PC-3 (cell line): Measurements from ENCODE around the gene GABBR2. TPM values are rescaled to one million over a fixed set of nuclear protein-coding genes. Genes with fewer than 3 reads are reported as not detected.
A peak's percentile ranks its signal among the peaks of the same experiment; 100 is the strongest.

Experiments
- ATAC-seq: fragments of 200-7000 bp; cut with Tn5 transposase; 2 replicates; pipeline ENCODE4 v1.9.1; 2020; ENCODE audit warnings: mild to moderate bottlenecking, moderate library complexity
- BruUV-seq: library from RNA; stranded (reverse); fragments of 400-500 nt; replicated peaks from 2 replicates; lab custom pipeline; 2021; lab: Mats Ljungman, UMichigan
- CTCF ChIA-PET: fragments of 300-600 bp; sonication (Branson Sonifier 250); formaldehyde crosslinking; loops from one replicate; lab custom pipeline; 2022; ENCODE audit warnings: antibody characterized with exemption; lab: Charles Lee
- POLR2A ChIA-PET: fragments of 300-600 bp; sonication (Branson Sonifier 250); formaldehyde crosslinking; loops from one replicate; lab custom pipeline; 2022; ENCODE audit warnings: antibody characterized with exemption; ENCODE audit not compliant: unreplicated experiment; lab: Charles Lee
- DNase-seq: peaks from one replicate; pipeline ENCODE4 v3.0.0-alpha.2; 2015
- H2AFZ ChIP-seq: fragments of 300-600 bp; sonication (generic); 2 replicates; pipeline ENCODE4 v1.6.0; 2016; ENCODE audit warnings: antibody characterized with exemption, low read length
- H3F3A ChIP-seq: fragments of 300-600 bp; sonication (generic); one replicate; pipeline ENCODE4 v1.6.0; 2017; ENCODE audit warnings: antibody characterized with exemption, low read length, control low read depth, mild to moderate bottlenecking; ENCODE audit not compliant: unreplicated experiment
- H3K27ac ChIP-seq: fragments of 300-600 bp; sonication (generic); 2 replicates; pipeline ENCODE4 v1.5.1; 2016; ENCODE audit warnings: mild to moderate bottlenecking, low read length
- H3K27me3 ChIP-seq: fragments of 300-600 bp; sonication (generic); 2 replicates; pipeline ENCODE4 v1.6.1; 2016; ENCODE audit warnings: low read length, mixed read lengths
- H3K36me3 ChIP-seq: fragments of 300-600 bp; sonication (generic); 2 replicates; pipeline ENCODE4 v1.6.1; 2016; ENCODE audit warnings: low read depth, mixed run types, low read length, mixed read lengths
- H3K4me1 ChIP-seq: fragments of 300-600 bp; sonication (generic); 2 replicates; pipeline ENCODE4 v1.5.1; 2016; ENCODE audit warnings: low read length; ENCODE audit not compliant: insufficient read depth
- H3K4me2 ChIP-seq: fragments of 300-600 bp; sonication (generic); 2 replicates; pipeline ENCODE4 v1.6.0; 2016; ENCODE audit warnings: low read length
- H3K4me3 ChIP-seq: fragments of 300-600 bp; sonication (generic); 2 replicates; pipeline ENCODE4 v1.5.1; 2016; ENCODE audit warnings: mild to moderate bottlenecking, low read length, mixed read lengths
- H3K79me2 ChIP-seq: fragments of 300-600 bp; sonication (generic); 2 replicates; pipeline ENCODE4 v1.6.1; 2017; ENCODE audit warnings: low read length, mixed read lengths
- H3K9ac ChIP-seq: fragments of 300-600 bp; sonication (generic); 2 replicates; pipeline ENCODE4 v1.6.0; 2016; ENCODE audit warnings: mild to moderate bottlenecking, low read length
- H3K9me2 ChIP-seq: fragments of 300-600 bp; sonication (generic); replicated peaks from 2 replicates; pipeline ENCODE4 v1.6.1; 2016; ENCODE audit warnings: mixed run types, low read length, mixed read lengths
- H3K9me3 ChIP-seq: fragments of 300-600 bp; sonication (generic); 2 replicates; pipeline ENCODE4 v1.6.1; 2016; ENCODE audit warnings: low read length, mixed read lengths
- H4K20me1 ChIP-seq: fragments of 300-600 bp; sonication (generic); 2 replicates; pipeline ENCODE4 v1.6.1; 2016; ENCODE audit warnings: low read length, mixed read lengths
- CTCF ChIP-seq: fragments of 300-600 bp; sonication (generic); conservative IDR thresholded peaks from 2 replicates; pipeline ENCODE4 v1.5.1; 2017; ENCODE audit warnings: antibody characterized with exemption, low read depth, mild to moderate bottlenecking, low read length
- EZH2 ChIP-seq: fragments of 300-600 bp; sonication (generic); IDR thresholded peaks from one replicate; pipeline ENCODE4 v1.6.1; 2017; ENCODE audit warnings: antibody characterized with exemption, mild to moderate bottlenecking, low read length; ENCODE audit not compliant: unreplicated experiment
- EZH2phosphoT487 ChIP-seq: fragments of 300-600 bp; sonication (generic); IDR thresholded peaks from 2 replicates; pipeline ENCODE4 v1.6.1; 2018; ENCODE audit warnings: mild to moderate bottlenecking, antibody characterized with exemption, low read length, borderline replicate concordance
- intact Hi-C: fragments of 100-400 bp; cut with micrococcal nuclease; formaldehyde crosslinking; loops from 2 replicates; pipeline ENCODE4 v1.9.0; 2023
- total RNA-seq: library from RNA; depleted of rRNA; stranded (reverse); fragments of >200 nt; gene quantifications from 2 replicates; pipeline ENCODE4 v1.2.3, GENCODE V29; 2014

Gene GABBR2
- total RNA-seq, 1 experiment from 2014 or later, result 0.44 TPM

- peak; percentile 29 for DNase-seq
- Histone ChIP-seq H3K4me3 (no peak overlapping the region), H3K9ac (no peak overlapping the region), H3K27me3 (no peaks in the 10 kb centered on the region), H4K20me1 (no peaks in the 10 kb centered on the region), H3K4me1 (peaks cover 8% of the 10 kb centered on the region; the same call in 1 of the 2 replicates), H2AFZ (no peak overlapping the region), H3K9me3 (no peaks in the 10 kb centered on the region), H3K36me3 (no peaks in the 10 kb centered on the region), H3F3A (no peaks in the 10 kb centered on the region), H3K4me2 (no peak overlapping the region), H3K79me2 (no peaks in the 10 kb centered on the region), H3K27ac (no peak overlapping the region), H3K9me2 (no peaks in the 10 kb centered on the region)
- no peak for ATAC-seq
- BruUV-seq, result no TSS peak
- ChIA-PET POLR2A (no interaction called here), CTCF (no interaction called here)
- intact Hi-C loops, result no loop called here
- TF ChIP-seq CTCF (no peak), EZH2phosphoT487 (no peak), EZH2 (no peak)
These were observed 333.5 kb downstream of the GABBR2 start for GRCh38 chr9:98375138-98375726.

GRCh38 chr9:98374385-98375051, 334.2 kb downstream of the GABBR2 start:
- Histone ChIP-seq H3K9ac (no peak overlapping the region), H3F3A (no peaks in the 10 kb centered on the region), H3K27ac (no peak overlapping the region), H4K20me1 (no peaks in the 10 kb centered on the region), H3K4me3 (no peak overlapping the region), H3K9me3 (no peaks in the 10 kb centered on the region), H2AFZ (no peak overlapping the region), H3K4me1 (peaks cover 8% of the 10 kb centered on the region; the same call in 1 of the 2 replicates), H3K4me2 (no peak overlapping the region), H3K36me3 (no peaks in the 10 kb centered on the region), H3K79me2 (no peaks in the 10 kb centered on the region), H3K27me3 (no peaks in the 10 kb centered on the region), H3K9me2 (no peaks in the 10 kb centered on the region)
- POLR2A ChIA-PET, result no interaction called here
- no TSS peak for BruUV-seq
- peak; percentile 36 for DNase-seq
- ATAC-seq, result peak; percentile 42
- intact Hi-C loops, result no loop called here
- CTCF ChIA-PET, result no interaction called here
- TF ChIP-seq CTCF (no peak), EZH2 (no peak), EZH2phosphoT487 (no peak)

GRCh38 chr9:98373609-98374008, 335.1 kb downstream of the GABBR2 start:
- DNase-seq (no peak), ATAC-seq (no peak)
- H2AFZ ChIP-seq, result no peak overlapping the region
- ChIA-PET POLR2A (no interaction called here), CTCF (no interaction called here)
- TF ChIP-seq EZH2, result no peak
- no peak for TF ChIP-seq CTCF
- no peak for TF ChIP-seq EZH2phosphoT487
- no peaks in the 10 kb centered on the region for H3K9me2 ChIP-seq
- no TSS peak for BruUV-seq
- H4K20me1 ChIP-seq, result no peaks in the 10 kb centered on the region
- H3K4me3 ChIP-seq, result no peak overlapping the region
- intact Hi-C loops, result no loop called here
- no peak overlapping the region for H3K9ac ChIP-seq
- no peaks in the 10 kb centered on the region for H3K27me3 ChIP-seq
- H3K4me1 ChIP-seq, result peaks cover 8% of the 10 kb centered on the region; the same call in 1 of the 2 replicates
- H3K27ac ChIP-seq, result no peak overlapping the region
- no peaks in the 10 kb centered on the region for H3K79me2 ChIP-seq
- no peaks in the 10 kb centered on the region for H3K9me3 ChIP-seq
- H3K4me2 ChIP-seq, result no peak overlapping the region
- H3F3A ChIP-seq, result no peaks in the 10 kb centered on the region
- H3K36me3 ChIP-seq, result no peaks in the 10 kb centered on the region
